Breast epithelium (tissue), 3 donors: ENCODE data around the gene ELL.

Source experiments
- CTCF ChIP-seq, 3 donors: fragments of 450-650 bp; IDR thresholded peaks; one replicate each; pipeline ENCODE4 v1.5.1; 2016 to 2017; ENCODE audit warnings: antibody characterized with exemption in 3 of 3, mild to moderate bottlenecking in 3 of 3, moderate library complexity in 3 of 3
- POLR2A ChIP-seq: fragments of 450-650 bp; IDR thresholded peaks from one replicate; pipeline ENCODE4 v1.6.1; 2016; ENCODE audit warnings: antibody characterized with exemption, mild to moderate bottlenecking, moderate library complexity
- POLR2AphosphoS5 ChIP-seq, 3 donors: sonication (generic); formaldehyde crosslinking; IDR thresholded peaks; one replicate each; pipeline ENCODE4 v1.6.1; 2017; ENCODE audit warnings: antibody characterized with exemption in 3 of 3

GRCh38 chr19:18503971-18504885 is 17.6 kb downstream of the ELL start:
- TF ChIP-seq CTCF (IDR thresholded peaks at IDR 0.05) (no peak), POLR2AphosphoS5 (IDR thresholded peaks at IDR 0.05) (no peak), POLR2A (no peak)
